Lung (tissue), 12 donors: ENCODE data around the gene ABR. TPM values are rescaled to one million over a fixed set of nuclear protein-coding genes. Genes with fewer than 3 reads are reported as not detected.

Experiments
- ATAC-seq: fragments of 200-7000 bp; cut with Tn5 transposase; one replicate; pipeline ENCODE4 v1.9.1; 2020; ENCODE audit warnings: moderate number of reproducible peaks; ENCODE audit not compliant: insufficient read depth, low FRiP score
- DNase-seq, 3 donors: peaks; one replicate each; pipeline ENCODE4 v3.0.0-alpha.2; 2013 to 2017
- H3K27ac ChIP-seq, 2 donors: one replicate each; pipeline ENCODE4 v1.5.1; 2013; ENCODE audit warnings: mild to moderate bottlenecking in 2 of 2, moderate library complexity in 2 of 2, control low read depth in 1 of 2, inconsistent platforms in 1 of 2, low read depth in 1 of 2, low read length in 1 of 2
- H3K27me3 ChIP-seq, 3 donors: one replicate each; pipeline ENCODE4 v1.5.1; 2013; ENCODE audit warnings: low read length in 2 of 3; ENCODE audit not compliant: control insufficient read depth in 3 of 3, insufficient read depth in 3 of 3
- H3K36me3 ChIP-seq, 4 donors: one replicate each; pipeline ENCODE4 v1.5.1; 2013; ENCODE audit warnings: low read length in 4 of 4, mild to moderate bottlenecking in 1 of 4, moderate library complexity in 1 of 4; ENCODE audit not compliant: control insufficient read depth in 4 of 4, insufficient read depth in 4 of 4
- H3K4me1 ChIP-seq, 5 donors: one replicate each; pipeline ENCODE4 v1.5.1; 2013; ENCODE audit warnings: low read length in 5 of 5, mild to moderate bottlenecking in 2 of 5, moderate library complexity in 1 of 5; ENCODE audit not compliant: control insufficient read depth in 5 of 5, insufficient read depth in 5 of 5
- H3K4me3 ChIP-seq: one replicate; pipeline ENCODE4 v1.5.1; 2013; ENCODE audit warnings: mild to moderate bottlenecking, control low read depth, moderate library complexity
- H3K9ac ChIP-seq, 2 donors: one replicate each; pipeline ENCODE4 v1.5.1; 2013; ENCODE audit warnings: low read length in 2 of 2, control low read depth in 1 of 2; ENCODE audit not compliant: insufficient read depth in 1 of 2
- H3K9me3 ChIP-seq, 4 donors: one replicate each; pipeline ENCODE4 v1.5.1; 2013; ENCODE audit warnings: low read length in 3 of 4, mild to moderate bottlenecking in 1 of 4, moderate library complexity in 1 of 4; ENCODE audit not compliant: control insufficient read depth in 4 of 4, insufficient read depth in 3 of 4
- WGBS, 2 donors: extraction: QIAGEN DNeasy Blood & Tissue Kit; methylation state at CpG; one replicate each; pipeline ENCODE4 v1.1.7; 2013; 5-methylcytosine and 5-hydroxymethylcytosine counted together
- polyA plus RNA-seq, 2 donors: library from polyadenylated mRNA; stranded (reverse); fragments of 200-250 nt; gene quantifications; one replicate each; pipeline ENCODE4 v1.2.1, GENCODE V29; 2013
- total RNA-seq, 2 donors: library from RNA; depleted of rRNA in 1 of 2; stranded (reverse); fragments of >200 nt in 1 of 2; gene quantifications; one replicate each; pipeline ENCODE4 v1.2.1, GENCODE V29; 2014 to 2021
- TF ChIP-seq, protein P1 (sequence below): IDR thresholded peaks from 2 replicates; pipeline ENCODE4 v1.5.1; 2012; ENCODE audit warnings: mild to moderate bottlenecking; ENCODE audit errors: control extremely low read depth, extremely low read depth
- donor health status: control.
- donor health status: control.
- donor health status: Bipolar disorder and iron deficiency.
- donor health status: healthy.
- donor health status: DM: yes; HTN: yes; CAD: no.

Gene ABR
- total and polyA plus RNA-seq, 4 donors = 54.8 to 187 (median 70.2) TPM

DNA sequence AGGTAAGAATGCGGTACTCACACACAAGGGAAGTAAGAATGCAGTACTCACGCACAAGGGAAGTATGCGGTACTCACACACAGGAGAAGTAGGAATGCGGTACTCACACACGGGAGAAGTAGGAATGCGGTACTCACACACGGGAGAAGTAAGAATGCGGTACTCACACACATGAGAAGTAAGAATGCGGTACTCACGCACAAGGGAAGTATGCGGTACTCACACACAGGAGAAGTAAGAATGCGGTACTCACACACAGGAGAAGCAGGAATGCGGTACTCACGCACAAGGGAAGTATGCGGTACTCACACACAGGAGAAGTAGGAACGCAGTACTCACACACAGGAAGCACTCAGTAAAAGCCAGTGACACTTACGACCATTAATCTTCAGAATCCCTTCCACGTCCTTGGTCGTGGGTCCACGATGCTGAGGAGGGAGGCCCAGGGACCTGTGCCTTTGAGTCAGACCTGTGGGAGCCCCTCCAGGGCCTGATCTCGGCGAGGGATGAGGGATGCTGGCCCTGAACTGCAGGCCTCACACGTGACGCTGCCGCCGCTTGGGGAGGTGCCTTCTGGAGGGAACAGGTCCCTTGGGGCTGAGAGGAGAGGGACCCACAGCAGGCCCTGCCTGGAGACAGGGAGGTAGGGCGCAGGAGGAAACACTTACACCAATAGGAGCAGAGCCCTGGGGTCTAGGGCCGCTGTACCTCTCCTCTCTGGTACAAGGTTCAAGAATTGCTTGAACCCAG, 20.2 kb downstream of the ABR start:
- WGBS, 2 donors = 83 to 91% methylated on average over 28 of the region's 28 CpGs
- Histone ChIP-seq H3K4me3 (no peak overlapping the region), H3K27ac (no peak overlapping the region), H3K4me1 (no peaks in the 10 kb centered on the region), H3K36me3 (peaks cover 0 to 2% (median 0%) of the 10 kb centered on the region in 4 donors), H3K27me3 (no peaks in the 10 kb centered on the region), H3K9ac (no peak overlapping the region), H3K9me3 (no peaks in the 10 kb centered on the region)
- no peak for DNase-seq
- no peak for ATAC-seq
- TF ChIP-seq, protein P1, sequence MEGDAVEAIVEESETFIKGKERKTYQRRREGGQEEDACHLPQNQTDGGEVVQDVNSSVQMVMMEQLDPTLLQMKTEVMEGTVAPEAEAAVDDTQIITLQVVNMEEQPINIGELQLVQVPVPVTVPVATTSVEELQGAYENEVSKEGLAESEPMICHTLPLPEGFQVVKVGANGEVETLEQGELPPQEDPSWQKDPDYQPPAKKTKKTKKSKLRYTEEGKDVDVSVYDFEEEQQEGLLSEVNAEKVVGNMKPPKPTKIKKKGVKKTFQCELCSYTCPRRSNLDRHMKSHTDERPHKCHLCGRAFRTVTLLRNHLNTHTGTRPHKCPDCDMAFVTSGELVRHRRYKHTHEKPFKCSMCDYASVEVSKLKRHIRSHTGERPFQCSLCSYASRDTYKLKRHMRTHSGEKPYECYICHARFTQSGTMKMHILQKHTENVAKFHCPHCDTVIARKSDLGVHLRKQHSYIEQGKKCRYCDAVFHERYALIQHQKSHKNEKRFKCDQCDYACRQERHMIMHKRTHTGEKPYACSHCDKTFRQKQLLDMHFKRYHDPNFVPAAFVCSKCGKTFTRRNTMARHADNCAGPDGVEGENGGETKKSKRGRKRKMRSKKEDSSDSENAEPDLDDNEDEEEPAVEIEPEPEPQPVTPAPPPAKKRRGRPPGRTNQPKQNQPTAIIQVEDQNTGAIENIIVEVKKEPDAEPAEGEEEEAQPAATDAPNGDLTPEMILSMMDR = no peak

DNA sequence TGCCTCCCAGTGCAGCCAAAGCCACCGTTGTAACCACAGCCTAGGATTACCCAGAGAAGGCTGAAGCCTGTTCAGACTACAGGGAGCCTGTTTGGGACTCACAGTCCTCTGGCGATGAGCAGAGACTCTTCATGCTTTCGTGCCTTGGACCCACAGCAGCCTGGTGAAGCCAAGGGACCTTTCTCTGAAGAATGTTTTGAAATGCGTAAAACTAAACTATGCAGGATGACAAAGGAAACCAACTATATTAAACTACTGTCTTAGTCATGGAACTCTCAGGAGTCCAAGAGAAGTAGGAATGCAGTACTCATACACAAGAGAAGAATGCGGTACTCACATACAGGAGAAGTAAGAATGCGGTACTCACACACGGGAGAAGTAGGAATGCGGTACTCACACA, 20.9 kb downstream of the ABR start:
- Histone ChIP-seq H3K36me3 (peaks cover 0 to 2% (median 0%) of the 10 kb centered on the region in 4 donors), H3K27me3 (no peaks in the 10 kb centered on the region), H3K9ac (no peak overlapping the region), H3K9me3 (no peaks in the 10 kb centered on the region), H3K27ac (no peak overlapping the region), H3K4me1 (no peaks in the 10 kb centered on the region), H3K4me3 (no peak overlapping the region)
- WGBS, 2 donors = 81 to 90% methylated on average over 8 of the region's 8 CpGs
- DNase-seq (no peak), ATAC-seq (no peak)
- TF ChIP-seq, protein P1 = no peak

DNA sequence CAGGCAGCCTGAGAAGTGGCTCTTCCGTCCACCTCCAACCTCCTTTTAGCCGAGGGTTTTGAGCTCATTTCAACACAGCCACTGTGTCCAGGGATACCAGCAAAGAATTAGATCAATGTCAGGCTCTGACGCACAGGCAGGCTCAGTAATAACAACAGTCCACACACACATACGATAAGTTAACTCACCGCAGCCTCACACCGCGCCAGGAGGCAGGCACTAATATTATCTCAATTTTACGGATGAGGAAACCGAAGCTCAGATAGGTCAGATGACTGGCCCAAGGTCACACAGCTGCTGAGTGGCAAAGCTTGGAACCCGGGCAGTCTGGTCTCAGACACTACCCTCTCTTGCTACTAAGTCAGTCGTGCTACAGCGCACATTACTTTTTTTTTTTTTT, 22.9 kb downstream of the ABR start:
- H3K27ac ChIP-seq = no peak overlapping the region
- H3K9ac ChIP-seq = no peak overlapping the region
- H3K4me3 ChIP-seq = no peak overlapping the region
- H3K4me1 ChIP-seq = no peaks in the 10 kb centered on the region
- H3K9me3 ChIP-seq = no peaks in the 10 kb centered on the region
- no peak for ATAC-seq
- TF ChIP-seq, protein P1 = no peak
- WGBS, 2 donors = 95 to 97% methylated on average over 12 of the region's 12 CpGs
- no peak for DNase-seq
- peaks cover 0 to 2% (median 0%) of the 10 kb centered on the region in 4 donors for H3K36me3 ChIP-seq
- no peaks in the 10 kb centered on the region for H3K27me3 ChIP-seq
